ENCODE data around the gene ATG3. TPM values are rescaled to one million over a fixed set of nuclear protein-coding genes. Genes with fewer than 3 reads are reported as not detected.
A peak's percentile ranks its signal among the peaks of the same experiment; 100 is the strongest.

Gene ATG3
- total RNA-seq, 1 donor from 2014 or later, result 46.3 TPM

GRCh38 chr3:112579697-112580096, 17.9 kb upstream of the ATG3 start:
- Mint-ChIP-seq H3K27me3 (ENCODE audit: unreplicated experiment) (no peaks in the 10 kb centered on the region), H3K4me1 (ENCODE audit: unreplicated experiment) (no peaks in the 10 kb centered on the region), H3K36me3 (ENCODE audit: low read depth, unreplicated experiment) (no peaks in the 10 kb centered on the region), H3K27ac (ENCODE audit: unreplicated experiment) (no peak overlapping the region), H3K9me3 (ENCODE audit: unreplicated experiment) (no peaks in the 10 kb centered on the region), H3K4me3 (ENCODE audit: unreplicated experiment) (no peak overlapping the region)
- DNase-seq (ENCODE audit: low spot score), result no peak
- no peak for TF ChIP-seq CTCF (IDR thresholded peaks at IDR 0.05; ENCODE audit: unreplicated experiment)

GRCh38 chr3:112579232-112579631, 17.5 kb upstream of the ATG3 start:
- Mint-ChIP-seq H3K4me1 (ENCODE audit: unreplicated experiment) (no peaks in the 10 kb centered on the region), H3K27ac (ENCODE audit: unreplicated experiment) (no peak overlapping the region), H3K4me3 (ENCODE audit: unreplicated experiment) (no peak overlapping the region), H3K36me3 (ENCODE audit: low read depth, unreplicated experiment) (no peaks in the 10 kb centered on the region), H3K9me3 (ENCODE audit: unreplicated experiment) (no peaks in the 10 kb centered on the region), H3K27me3 (ENCODE audit: unreplicated experiment) (no peaks in the 10 kb centered on the region)
- no peak for TF ChIP-seq CTCF (IDR thresholded peaks at IDR 0.05; ENCODE audit: unreplicated experiment)
- no peak for DNase-seq (ENCODE audit: low spot score)

GRCh38 chr3:112572701-112573100, 10.9 kb upstream of the ATG3 start:
- Mint-ChIP-seq H3K36me3 (ENCODE audit: low read depth, unreplicated experiment) (no peaks in the 10 kb centered on the region), H3K27me3 (ENCODE audit: unreplicated experiment) (no peaks in the 10 kb centered on the region), H3K9me3 (ENCODE audit: unreplicated experiment) (no peaks in the 10 kb centered on the region), H3K4me3 (ENCODE audit: unreplicated experiment) (no peak overlapping the region), H3K27ac (ENCODE audit: unreplicated experiment) (peak overlapping the region; percentile 4), H3K4me1 (ENCODE audit: unreplicated experiment) (peaks cover 7% of the 10 kb centered on the region)
- DNase-seq (ENCODE audit: low spot score), result no peak
- TF ChIP-seq CTCF (IDR thresholded peaks at IDR 0.05; ENCODE audit: unreplicated experiment), result no peak

- no peak for DNase-seq (ENCODE audit: low spot score)
- Mint-ChIP-seq H3K36me3 (ENCODE audit: low read depth, unreplicated experiment) (peaks cover 4% of the 10 kb centered on the region), H3K27ac (ENCODE audit: unreplicated experiment) (no peak overlapping the region), H3K4me3 (ENCODE audit: unreplicated experiment) (no peak overlapping the region), H3K27me3 (ENCODE audit: unreplicated experiment) (no peaks in the 10 kb centered on the region), H3K9me3 (ENCODE audit: unreplicated experiment) (no peaks in the 10 kb centered on the region), H3K4me1 (ENCODE audit: unreplicated experiment) (peaks cover 7% of the 10 kb centered on the region)
- TF ChIP-seq CTCF (IDR thresholded peaks at IDR 0.05; ENCODE audit: unreplicated experiment), result no peak
These were observed 7.5 kb upstream of the ATG3 start for GRCh38 chr3:112569265-112569664.

- Mint-ChIP-seq H3K4me3 (ENCODE audit: unreplicated experiment) (no peak overlapping the region), H3K27ac (ENCODE audit: unreplicated experiment) (no peak overlapping the region), H3K27me3 (ENCODE audit: unreplicated experiment) (no peaks in the 10 kb centered on the region), H3K36me3 (ENCODE audit: low read depth, unreplicated experiment) (peaks cover 4% of the 10 kb centered on the region), H3K4me1 (ENCODE audit: unreplicated experiment) (peaks cover 7% of the 10 kb centered on the region), H3K9me3 (ENCODE audit: unreplicated experiment) (no peaks in the 10 kb centered on the region)
- DNase-seq (ENCODE audit: low spot score), result no peak
- TF ChIP-seq CTCF (IDR thresholded peaks at IDR 0.05; ENCODE audit: unreplicated experiment), result no peak
These were observed 6.9 kb upstream of the ATG3 start for GRCh38 chr3:112568642-112569041.
